ENCODE data around the gene KLF7.

KLF7 gene

GRCh38 chr2:207122651-207123334 is 43.0 kb downstream of the KLF7 start:
- H3K36me3 ChIP-seq (ENCODE audit: low read length): no peaks in the 10 kb centered on the region
- no peaks in the 10 kb centered on the region for H3K9me2 ChIP-seq (replicated peaks; ENCODE audit: insufficient read depth, low read length)
- H4K20me1 ChIP-seq (ENCODE audit: low read depth, low read length): no peaks in the 10 kb centered on the region
- TF ChIP-seq EZH2phosphoT487 (conservative IDR thresholded peaks at IDR 0.05; ENCODE audit: low read length) (no peak), CTCF (IDR thresholded peaks at IDR 0.05; ENCODE audit: insufficient read depth, low read length, poor library complexity, severe bottlenecking) (no peak)
- H2AFZ ChIP-seq (ENCODE audit: low read depth, low read length, severe bottlenecking): no peak overlapping the region
- no peak overlapping the region for H3K27ac ChIP-seq (ENCODE audit: low read depth, low read length)
- H3K27me3 ChIP-seq (ENCODE audit: low read length): no peaks in the 10 kb centered on the region
- H3F3A ChIP-seq (ENCODE audit: insufficient read depth): no peaks in the 10 kb centered on the region
- no peak overlapping the region for H3K9ac ChIP-seq (ENCODE audit: low read length)
- no peaks in the 10 kb centered on the region for H3K79me2 ChIP-seq (ENCODE audit: insufficient read depth, low read length)
- no peaks in the 10 kb centered on the region for H3K9me3 ChIP-seq (ENCODE audit: insufficient read depth, low read length)
- H3K4me2 ChIP-seq (ENCODE audit: low read depth, low read length, poor library complexity, severe bottlenecking): no peak overlapping the region
- H3K4me3 ChIP-seq (ENCODE audit: insufficient read depth, low read length, poor library complexity, severe bottlenecking): no peak overlapping the region

DNA sequence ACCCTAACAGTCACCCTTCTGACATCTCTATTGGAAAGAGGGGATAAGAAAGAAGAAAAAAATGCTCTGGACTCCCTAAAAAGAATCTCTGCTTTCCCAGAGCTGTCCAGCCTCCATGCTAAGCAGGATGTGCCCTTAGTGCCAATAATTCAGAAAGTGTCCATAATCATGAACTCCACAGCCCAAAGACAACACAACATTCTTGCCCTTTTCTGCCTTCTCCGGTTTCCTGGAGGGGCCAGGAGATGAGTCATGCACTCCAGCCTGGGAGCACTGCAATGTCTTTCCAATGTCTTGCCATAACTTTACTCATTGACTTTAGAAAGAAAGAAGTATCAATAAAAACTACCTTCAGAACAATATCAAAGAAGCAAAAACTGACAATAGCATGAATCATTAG is 44.0 kb downstream of the KLF7 start:
- Histone ChIP-seq H2AFZ (ENCODE audit: low read depth, low read length, severe bottlenecking) (no peak overlapping the region), H3K36me3 (ENCODE audit: low read length) (no peaks in the 10 kb centered on the region), H3K9me3 (ENCODE audit: insufficient read depth, low read length) (no peaks in the 10 kb centered on the region), H3K9me2 (replicated peaks; ENCODE audit: insufficient read depth, low read length) (no peaks in the 10 kb centered on the region), H3K27ac (ENCODE audit: low read depth, low read length) (no peak overlapping the region), H3K4me3 (ENCODE audit: insufficient read depth, low read length, poor library complexity, severe bottlenecking) (no peak overlapping the region), H4K20me1 (ENCODE audit: low read depth, low read length) (no peaks in the 10 kb centered on the region), H3F3A (ENCODE audit: insufficient read depth) (no peaks in the 10 kb centered on the region), H3K27me3 (ENCODE audit: low read length) (no peaks in the 10 kb centered on the region), H3K9ac (ENCODE audit: low read length) (no peak overlapping the region), H3K79me2 (ENCODE audit: insufficient read depth, low read length) (no peaks in the 10 kb centered on the region), H3K4me2 (ENCODE audit: low read depth, low read length, poor library complexity, severe bottlenecking) (no peak overlapping the region)
- TF ChIP-seq EZH2phosphoT487 (conservative IDR thresholded peaks at IDR 0.05; ENCODE audit: low read length): no peak
- no peak for TF ChIP-seq CTCF (IDR thresholded peaks at IDR 0.05; ENCODE audit: insufficient read depth, low read length, poor library complexity, severe bottlenecking)

DNA sequence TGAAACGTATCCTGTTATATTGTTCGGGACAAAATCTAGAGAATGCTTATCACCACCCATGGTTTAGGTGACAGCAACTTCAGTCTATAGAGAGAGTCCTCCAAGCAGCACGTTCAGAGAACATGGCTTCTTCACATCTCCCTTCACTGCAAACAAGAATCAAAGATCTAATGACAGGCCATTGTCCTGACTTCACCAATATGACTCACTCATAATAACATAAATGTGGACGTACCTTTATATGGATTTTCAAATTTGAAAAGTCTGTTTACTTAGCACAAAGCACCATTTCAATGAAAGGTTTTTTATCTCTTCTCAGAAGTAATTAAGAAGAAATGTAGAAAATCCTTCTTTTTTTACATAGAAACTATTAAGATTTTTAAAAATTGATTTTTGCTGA is 46.7 kb downstream of the KLF7 start:
- H3K79me2 ChIP-seq (ENCODE audit: insufficient read depth, low read length): no peaks in the 10 kb centered on the region
- no peaks in the 10 kb centered on the region for H4K20me1 ChIP-seq (ENCODE audit: low read depth, low read length)
- no peaks in the 10 kb centered on the region for H3K36me3 ChIP-seq (ENCODE audit: low read length)
- H3F3A ChIP-seq (ENCODE audit: insufficient read depth): no peaks in the 10 kb centered on the region
- no peak for TF ChIP-seq EZH2phosphoT487 (conservative IDR thresholded peaks at IDR 0.05; ENCODE audit: low read length)
- TF ChIP-seq CTCF (IDR thresholded peaks at IDR 0.05; ENCODE audit: insufficient read depth, low read length, poor library complexity, severe bottlenecking): no peak
- no peaks in the 10 kb centered on the region for H3K27me3 ChIP-seq (ENCODE audit: low read length)
- H3K4me2 ChIP-seq (ENCODE audit: low read depth, low read length, poor library complexity, severe bottlenecking): no peak overlapping the region
- H2AFZ ChIP-seq (ENCODE audit: low read depth, low read length, severe bottlenecking): no peak overlapping the region
- no peak overlapping the region for H3K27ac ChIP-seq (ENCODE audit: low read depth, low read length)
- H3K9me3 ChIP-seq (ENCODE audit: insufficient read depth, low read length): no peaks in the 10 kb centered on the region
- H3K9ac ChIP-seq (ENCODE audit: low read length): no peak overlapping the region
- no peak overlapping the region for H3K4me3 ChIP-seq (ENCODE audit: insufficient read depth, low read length, poor library complexity, severe bottlenecking)
- H3K9me2 ChIP-seq (replicated peaks; ENCODE audit: insufficient read depth, low read length): no peaks in the 10 kb centered on the region
